RPMI7951 (cell line): ENCODE results near the gene SASH3. TPM values are rescaled to one million over a fixed set of nuclear protein-coding genes. Genes with fewer than 3 reads are reported as not detected.

Experiments
- total RNA-seq: library from RNA; depleted of rRNA; stranded (reverse); fragments of >200 nt; shearing (Covaris generic); gene quantifications from 2 replicates; pipeline ENCODE4 v1.2.3, GENCODE V29; 2014; rRNA removed

The SASH3 gene
- total RNA-seq, 1 experiment from 2014 or later = not detected

Other genes with a start within 250 kb of the SASH3 start
- 8.5 and 10.0 TPM in 2 replicates for gene OCRL, start 239.7 kb upstream of the SASH3 start, total RNA-seq
- gene APLN, start 125.0 kb upstream of the SASH3 start, total RNA-seq = 0.98 and 1.2 TPM in 2 replicates
- not detected in 2 replicates for gene XPNPEP2, start 41.0 kb upstream of the SASH3 start, total RNA-seq
- gene ZDHHC9, start 63.9 kb downstream of the SASH3 start, total RNA-seq = 13.9 and 17.4 TPM in 2 replicates
- gene UTP14A, start 126.2 kb downstream of the SASH3 start, total RNA-seq = 16.5 and 17.0 TPM in 2 replicates
- 0.49 and 0.96 TPM in 2 replicates for gene BCORL1, start 202.7 kb downstream of the SASH3 start, total RNA-seq